Thyroid gland (tissue), 4 donors: ENCODE measurements around the gene CARMIL1. TPM values are rescaled to one million over a fixed set of nuclear protein-coding genes. Genes with fewer than 3 reads are reported as not detected.

Source experiments
- DNase-seq, 2 donors: peaks; one replicate each; pipeline ENCODE4 v3.0.0-alpha.2; 2019
- H3K27ac ChIP-seq, 3 donors: fragments of 200-600 bp; sonication (generic); 1 replicate in 2 of 3; 2 replicates in 1 of 3; pipeline ENCODE4 v1.5.1; 2016 to 2019; ENCODE audit warnings: mild to moderate bottlenecking in 1 of 3, moderate library complexity in 1 of 3
- H3K27me3 ChIP-seq: fragments of 200-600 bp; sonication (generic); one replicate; pipeline ENCODE4 v1.5.1; 2019
- H3K36me3 ChIP-seq, 2 donors: fragments of 200-600 bp; sonication (generic); one replicate each; pipeline ENCODE4 v1.5.1; 2016 to 2019
- H3K4me1 ChIP-seq, 2 donors: fragments of 200-600 bp; sonication (generic); one replicate each; pipeline ENCODE4 v1.5.1; 2017 to 2019
- H3K4me3 ChIP-seq, 3 donors: fragments of 200-600 bp; sonication (generic); replicated peaks in 1 of 3; 1 replicate in 2 of 3; 2 replicates in 1 of 3; pipeline ENCODE4 v1.5.1; 2016; ENCODE audit warnings: mild to moderate bottlenecking in 1 of 3
- H3K9me3 ChIP-seq: fragments of 200-600 bp; sonication (generic); one replicate; pipeline ENCODE4 v1.5.1; 2017
- CTCF ChIP-seq, 6 experiments: fragments of 200-600 bp in 3 of 6; fragments of 450-650 bp in 3 of 6; sonication (generic) in 3 of 6; IDR thresholded peaks; one replicate each; pipeline ENCODE4 v1.5.1; 2016 to 2019; ENCODE audit warnings: antibody characterized with exemption in 6 of 6, mild to moderate bottlenecking in 2 of 6, inconsistent platforms in 1 of 6, moderate library complexity in 1 of 6
- POLR2A ChIP-seq, 2 donors: fragments of 450-650 bp; IDR thresholded peaks; one replicate each; pipeline ENCODE4 v1.6.1; 2017; ENCODE audit warnings: antibody characterized with exemption in 2 of 2, mild to moderate bottlenecking in 2 of 2, moderate library complexity in 1 of 2
- WGBS, 2 donors: methylation state at CpG; one replicate each; pipeline ENCODE4 v1.1.5; 2017; 5-methylcytosine and 5-hydroxymethylcytosine counted together
- intact Hi-C: fragments of 100-400 bp; cut with DNase I; formaldehyde crosslinking; loops from one replicate; pipeline ENCODE4 v1.15.1; 2023
- total RNA-seq, 4 donors: library from RNA; depleted of rRNA; stranded (reverse); fragments of >200 nt; gene quantifications; one replicate each; pipeline ENCODE4 v1.2.3, GENCODE V29; 2016

Gene CARMIL1
- total RNA-seq, 4 donors from 2014 or later, result 24.7 to 34.4 (median 30.7) TPM

GRCh38 chr6:25350573-25350972 is 71.4 kb downstream of the CARMIL1 start:
- Histone ChIP-seq H3K36me3 (no peaks in the 10 kb centered on the region), H3K9me3 (no peaks in the 10 kb centered on the region), H3K27me3 (no peaks in the 10 kb centered on the region), H3K4me3 (no peak overlapping the region), H3K4me1 (peaks cover 34 to 41% of the 10 kb centered on the region in 2 donors), H3K27ac (no peak overlapping the region)
- TF ChIP-seq CTCF (IDR thresholded peaks at IDR 0.05) (no peak), POLR2A (IDR thresholded peaks at IDR 0.05) (no peak)
- intact Hi-C loops, result no loop called here
- DNase-seq, result no peak

DNA sequence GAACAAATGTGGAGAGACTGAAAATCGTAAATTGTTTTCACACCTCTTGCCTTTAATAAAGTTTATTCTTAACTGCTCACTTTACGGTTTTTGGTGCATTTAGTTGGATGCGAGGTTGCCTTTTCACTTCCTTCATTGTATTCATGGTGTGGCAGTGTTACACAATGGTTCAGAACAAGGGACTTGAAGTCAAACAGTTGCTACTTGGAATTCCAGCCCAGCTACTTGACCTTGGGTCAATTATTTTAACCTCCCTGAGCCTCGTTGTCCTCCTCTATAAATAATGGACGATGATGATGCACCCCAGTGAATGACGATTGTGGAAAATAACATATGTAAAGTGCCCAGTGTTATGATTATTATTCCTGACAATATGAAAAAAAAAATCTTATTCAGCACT is 72.3 kb downstream of the CARMIL1 start:
- Histone ChIP-seq H3K36me3 (no peaks in the 10 kb centered on the region), H3K4me3 (no peak overlapping the region), H3K9me3 (no peaks in the 10 kb centered on the region), H3K27ac (no peak overlapping the region), H3K27me3 (no peaks in the 10 kb centered on the region), H3K4me1 (peaks cover 34 to 43% of the 10 kb centered on the region in 2 donors)
- intact Hi-C loops, result no loop called here
- DNase-seq, result no peak
- TF ChIP-seq POLR2A (IDR thresholded peaks at IDR 0.05) (no peak), CTCF (IDR thresholded peaks at IDR 0.05) (no peak)
- WGBS, 2 donors, result 66 to 69% methylated on average over 6 of the region's 6 CpGs

DNA sequence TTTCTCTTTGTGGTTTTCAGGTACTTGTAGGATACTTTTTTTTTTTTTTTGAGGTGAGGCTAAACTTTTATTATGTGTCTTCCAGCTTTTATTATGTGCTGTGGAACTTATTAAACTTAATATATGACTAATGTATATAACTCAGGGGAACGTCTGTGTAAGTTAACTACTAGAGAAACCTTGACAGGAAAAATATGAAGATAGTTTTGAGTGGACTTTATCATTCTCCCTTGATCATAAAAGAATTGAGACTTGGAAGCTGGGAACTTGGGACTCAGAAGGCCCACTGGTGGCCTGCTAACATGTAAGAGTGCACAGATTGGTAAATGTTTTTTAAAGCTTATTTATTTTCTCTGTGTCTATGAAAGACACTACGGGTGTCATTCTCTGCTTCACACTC is 73.1 kb downstream of the CARMIL1 start:
- no peak overlapping the region for H3K27ac ChIP-seq
- 82 to 86% methylated on average over 2 of the region's 2 CpGs for WGBS, 2 donors
- no peaks in the 10 kb centered on the region for H3K27me3 ChIP-seq
- H3K36me3 ChIP-seq, result no peaks in the 10 kb centered on the region
- no peak overlapping the region for H3K4me3 ChIP-seq
- H3K9me3 ChIP-seq, result no peaks in the 10 kb centered on the region
- DNase-seq, result no peak
- intact Hi-C loops, result no loop called here
- H3K4me1 ChIP-seq, result peaks cover 36 to 43% of the 10 kb centered on the region in 2 donors
- no peak for TF ChIP-seq CTCF (IDR thresholded peaks at IDR 0.05)

- H3K27me3 ChIP-seq, result no peaks in the 10 kb centered on the region
- H3K36me3 ChIP-seq, result no peaks in the 10 kb centered on the region
- no peak for TF ChIP-seq POLR2A (IDR thresholded peaks at IDR 0.05)
- peaks cover 51 to 53% of the 10 kb centered on the region in 2 donors for H3K4me1 ChIP-seq
- intact Hi-C loops, result no loop called here
- H3K9me3 ChIP-seq, result no peaks in the 10 kb centered on the region
- H3K4me3 ChIP-seq, result no peak overlapping the region
- peak overlapping the region; percentile 25 to 83 (median 64) for H3K27ac ChIP-seq
- WGBS, 2 donors, result 53 to 66% methylated on average over 5 of the region's 5 CpGs
- peak in 1 of 2 donors; percentile 20 for DNase-seq
Measured at GRCh38 chr6:25354078-25354932, 75.1 kb downstream of the CARMIL1 start.

DNA sequence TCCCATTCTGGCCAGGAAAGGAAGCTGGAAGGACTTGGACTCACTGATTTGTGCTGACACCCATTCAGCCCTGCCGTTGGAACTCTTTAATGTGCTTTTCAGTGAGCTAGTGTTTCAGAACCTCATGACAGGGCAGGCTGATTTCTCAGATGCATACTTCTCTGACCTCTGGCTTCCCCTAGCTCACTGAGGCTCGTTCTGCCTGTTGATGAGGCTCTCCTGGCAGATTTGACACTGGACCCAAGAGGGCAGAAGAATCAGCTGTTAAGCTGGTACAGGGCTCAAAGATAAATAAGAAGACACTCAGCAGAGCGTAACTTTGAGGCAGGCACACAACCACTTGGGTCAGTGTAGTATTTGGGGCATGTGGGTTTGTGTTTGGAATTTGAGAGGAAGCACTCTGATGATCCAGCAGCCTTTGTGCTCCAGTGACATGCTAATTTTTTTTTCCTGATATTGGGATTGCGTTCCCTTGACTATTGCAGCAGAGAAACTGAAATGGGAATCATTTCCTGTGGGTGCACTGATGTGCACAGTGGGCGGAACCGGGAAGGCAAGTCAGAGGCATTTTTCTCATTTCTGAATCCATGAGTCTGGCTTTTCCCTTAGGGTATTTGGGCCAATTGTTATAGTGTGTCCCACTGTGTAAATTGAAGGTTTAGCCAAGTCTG is 80.2 kb downstream of the CARMIL1 start:
- intact Hi-C loops, result no loop called here
- peak; percentile 24 to 45 for DNase-seq
- no peak for TF ChIP-seq CTCF (IDR thresholded peaks at IDR 0.05)
- whole genome bisulfite sequencing, 2 donors, result 24 to 33% methylated on average over 6 of the region's 6 CpGs
- no peak overlapping the region for H3K4me3 ChIP-seq
- no peaks in the 10 kb centered on the region for H3K9me3 ChIP-seq
- peaks cover 63 to 65% of the 10 kb centered on the region in 2 donors for H3K4me1 ChIP-seq
- no peaks in the 10 kb centered on the region for H3K36me3 ChIP-seq
- peak overlapping the region; percentile 43 to 79 (median 66) for H3K27ac ChIP-seq
- no peaks in the 10 kb centered on the region for H3K27me3 ChIP-seq
